Raji (cell line): ENCODE measurements around the gene ITPR2.

Experiments used
- POLR2A ChIP-seq: IDR thresholded peaks from 2 replicates; pipeline ENCODE4 v1.6.1; 2011; ENCODE audit warnings: low read depth, low read length, control low read depth; ENCODE audit not compliant: insufficient read depth

ITPR2 gene

DNA sequence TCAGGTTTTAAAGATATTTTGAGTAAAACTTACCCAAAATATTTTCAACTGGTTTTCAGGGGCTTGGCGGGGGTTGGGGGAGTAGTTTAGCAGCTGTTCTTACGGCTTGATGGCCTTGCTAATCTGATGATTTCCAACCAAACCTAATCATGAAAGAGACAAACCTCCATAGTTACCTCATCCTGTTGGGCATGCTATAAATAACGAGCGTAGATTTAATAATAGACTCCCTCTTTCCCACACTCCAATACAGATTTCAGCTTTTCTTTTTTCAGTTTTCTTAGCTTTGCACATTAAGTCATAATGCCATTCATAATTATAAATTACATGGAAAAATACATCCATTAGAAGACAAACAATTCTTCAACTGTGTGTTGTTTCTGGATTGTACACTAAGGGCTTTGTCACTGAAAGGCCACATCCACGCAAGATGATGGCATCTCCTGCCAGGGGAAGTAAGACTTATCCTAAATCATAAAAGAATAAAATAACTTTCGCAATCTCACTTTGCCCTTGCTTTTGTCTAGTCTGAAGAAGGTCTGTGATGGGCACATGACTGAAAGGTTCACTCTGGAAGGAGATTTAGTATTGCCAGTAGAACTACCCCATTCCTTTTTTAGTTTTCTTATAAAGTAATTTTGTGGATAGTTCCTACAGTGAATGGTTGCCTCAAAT, 23.2 kb downstream of the ITPR2 start:
- no peak for TF ChIP-seq POLR2A

DNA sequence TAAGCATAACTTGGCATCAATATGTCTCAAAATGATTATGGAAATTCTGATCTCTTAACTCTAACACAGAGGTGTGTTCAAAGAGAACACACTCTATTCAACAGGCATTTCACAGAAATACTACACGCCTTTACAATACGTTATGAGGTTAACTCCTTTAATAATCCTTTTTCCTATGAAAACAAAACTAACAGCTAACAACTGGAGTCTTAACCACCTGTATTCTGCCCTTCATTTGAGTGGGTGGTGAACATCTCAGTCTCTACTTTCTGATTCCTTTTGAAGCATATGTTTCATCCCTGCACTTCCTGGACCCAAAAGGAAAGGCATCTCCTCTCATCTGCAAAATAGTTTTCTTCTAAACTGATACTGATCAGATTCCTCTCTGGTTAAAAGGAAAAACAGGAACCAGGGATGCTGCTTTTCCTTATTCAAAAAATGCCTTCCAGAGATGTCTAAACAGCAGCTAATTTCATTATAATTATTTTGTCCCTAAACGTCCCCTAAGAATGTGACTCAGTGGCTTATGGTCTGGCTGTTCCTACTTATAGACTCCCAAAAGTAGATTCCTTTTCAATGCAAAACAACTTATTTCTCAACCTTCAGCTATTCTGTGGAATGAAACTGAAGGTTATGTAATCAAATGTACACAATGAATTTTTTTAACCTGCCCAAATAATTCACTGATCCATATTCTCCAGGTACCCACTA, 24.1 kb downstream of the ITPR2 start:
- no peak for TF ChIP-seq POLR2A

DNA sequence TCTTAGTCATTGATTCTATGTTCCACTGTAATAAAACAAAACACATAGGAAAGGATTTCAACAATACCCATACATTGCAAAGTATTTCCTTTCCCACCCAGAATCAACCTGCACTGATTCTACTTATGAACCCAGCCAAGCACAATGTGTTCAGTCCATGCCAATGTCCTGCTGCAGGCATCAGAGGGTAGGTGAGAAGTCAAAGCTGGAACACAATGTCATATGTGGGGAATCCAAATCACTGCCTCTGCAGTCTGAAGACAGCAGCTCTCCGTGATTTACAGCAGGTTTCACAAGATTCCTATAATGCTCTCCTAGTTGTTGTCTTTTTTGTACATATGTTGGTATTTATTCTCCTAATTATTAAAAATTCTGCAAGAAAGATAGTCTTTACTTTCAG, 25.7 kb downstream of the ITPR2 start:
- TF ChIP-seq POLR2A: no peak

DNA sequence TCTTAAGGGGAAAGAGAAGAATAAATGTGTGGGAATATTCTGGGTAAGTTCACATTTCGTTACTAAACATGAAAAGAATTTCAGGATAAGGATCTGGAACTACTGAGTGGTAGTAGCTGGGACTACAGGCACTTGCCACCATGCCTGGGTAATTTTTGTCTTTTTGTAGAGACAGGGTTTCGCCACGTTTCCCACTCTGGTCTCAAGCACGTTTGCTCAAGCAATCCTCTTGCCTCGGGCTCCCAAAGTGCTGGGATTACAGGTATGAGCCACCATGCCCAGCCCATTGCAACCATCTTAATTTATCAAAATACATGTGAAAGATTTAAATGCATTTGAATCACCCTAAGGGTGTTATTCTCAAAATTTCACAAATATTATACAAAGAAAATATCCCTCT, 26.4 kb downstream of the ITPR2 start:
- TF ChIP-seq POLR2A: no peak

DNA sequence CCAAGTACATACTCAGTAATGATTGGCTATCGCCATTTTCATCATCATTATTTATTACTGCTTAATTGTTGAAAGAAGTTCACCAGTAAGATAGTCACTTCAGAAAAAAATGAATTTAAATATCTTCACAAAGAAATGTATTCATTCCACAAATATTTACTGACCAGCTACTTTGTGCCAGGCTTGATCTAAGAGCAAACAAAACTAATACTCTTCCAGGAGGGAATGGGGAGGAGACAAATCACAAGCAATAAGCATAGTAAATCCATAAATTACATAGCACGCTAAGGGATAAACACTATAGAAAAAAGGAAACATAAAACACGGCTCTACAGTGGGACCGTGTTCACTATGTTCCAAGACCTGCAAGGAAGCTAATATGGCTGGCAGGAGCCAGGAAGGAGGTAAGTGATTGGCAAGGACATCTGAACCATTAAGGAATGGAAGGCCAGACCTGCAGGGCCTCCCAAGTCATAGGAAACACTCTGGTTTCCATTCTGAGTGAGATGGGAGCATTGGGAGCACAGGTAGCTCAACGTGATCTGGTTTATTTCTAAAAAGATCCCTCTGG, 27.5 kb downstream of the ITPR2 start:
- no peak for TF ChIP-seq POLR2A

- TF ChIP-seq POLR2A: no peak
These were observed 29.4 kb downstream of the ITPR2 start for GRCh38 chr12:26803552-26803951.

GRCh38 chr12:26801486-26801885, 31.5 kb downstream of the ITPR2 start:
- TF ChIP-seq POLR2A: no peak

- TF ChIP-seq POLR2A: no peak
These were observed 32.1 kb downstream of the ITPR2 start for GRCh38 chr12:26800858-26801257.

- TF ChIP-seq POLR2A: no peak
These were observed 32.6 kb downstream of the ITPR2 start for GRCh38 chr12:26800347-26800746.

GRCh38 chr12:26799741-26800140, 33.3 kb downstream of the ITPR2 start:
- no peak for TF ChIP-seq POLR2A

DNA sequence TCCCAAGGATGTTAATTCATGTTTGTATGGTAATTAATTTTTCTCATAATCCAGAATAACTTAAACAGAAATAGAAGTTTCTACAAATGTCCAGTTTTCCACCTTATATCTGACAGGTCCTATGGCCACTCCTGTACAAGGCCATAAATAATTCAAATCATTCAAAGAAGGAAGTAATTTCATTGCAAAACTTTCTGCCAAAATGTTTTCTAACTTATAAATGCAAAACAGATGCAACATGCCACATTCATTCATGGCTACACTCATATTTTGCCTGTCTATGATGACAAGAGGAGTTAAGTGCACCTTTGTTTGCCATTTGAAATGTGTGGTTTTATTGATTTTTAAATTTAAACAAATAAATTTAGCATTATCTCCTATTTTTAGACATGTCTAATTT, 34.4 kb downstream of the ITPR2 start:
- TF ChIP-seq POLR2A: no peak

GRCh38 chr12:26798023-26798422, 35.0 kb downstream of the ITPR2 start:
- TF ChIP-seq POLR2A: no peak

- no peak for TF ChIP-seq POLR2A
These were observed 37.1 kb downstream of the ITPR2 start for GRCh38 chr12:26795910-26796309.

- no peak for TF ChIP-seq POLR2A
These were observed 41.6 kb downstream of the ITPR2 start for GRCh38 chr12:26791301-26791791.

- no peak for TF ChIP-seq POLR2A
These were observed 42.4 kb downstream of the ITPR2 start for GRCh38 chr12:26790645-26790994.

DNA sequence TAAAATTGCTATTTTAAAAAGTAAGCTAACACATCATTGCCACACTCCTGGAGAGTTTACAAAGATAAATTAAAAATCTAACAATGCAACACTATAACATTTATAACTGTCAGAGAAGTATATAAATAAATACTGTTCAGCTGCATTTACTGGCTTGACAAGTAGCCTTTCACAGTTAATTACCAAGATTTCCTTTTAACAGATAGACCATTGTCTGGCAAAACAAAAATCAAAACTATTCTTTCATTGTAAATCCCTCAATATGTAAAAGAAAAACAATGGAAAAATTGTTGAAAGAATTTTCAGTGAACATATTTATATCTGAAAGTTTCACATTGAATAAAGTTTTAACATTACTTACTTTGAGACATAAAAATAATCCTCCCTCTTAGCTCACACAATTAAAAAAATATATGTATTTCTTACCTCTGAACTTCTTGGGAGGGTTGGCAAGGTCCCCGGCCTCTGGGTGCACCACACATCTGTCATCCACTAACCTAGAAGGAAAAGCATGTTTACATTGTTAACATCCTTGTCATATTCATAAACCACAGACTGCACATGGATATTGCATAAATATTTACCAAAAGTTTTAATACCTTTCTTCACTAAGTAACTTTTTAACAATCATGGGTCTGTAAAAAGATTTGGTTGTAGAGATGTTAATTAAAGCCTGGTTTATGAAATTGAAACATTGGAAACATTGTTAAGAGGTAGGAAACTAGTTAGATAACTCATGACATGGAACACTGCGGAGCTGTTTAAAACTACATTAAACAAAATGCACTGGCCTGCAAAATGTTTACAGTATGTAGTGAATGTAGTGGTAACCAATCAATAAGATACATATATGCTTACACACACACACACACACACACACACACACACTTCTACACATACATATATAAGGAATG, 43.0 kb downstream of the ITPR2 start:
- no peak for TF ChIP-seq POLR2A
